Measurements from ENCODE around the gene KLK15.

The KLK15 gene, protein sequence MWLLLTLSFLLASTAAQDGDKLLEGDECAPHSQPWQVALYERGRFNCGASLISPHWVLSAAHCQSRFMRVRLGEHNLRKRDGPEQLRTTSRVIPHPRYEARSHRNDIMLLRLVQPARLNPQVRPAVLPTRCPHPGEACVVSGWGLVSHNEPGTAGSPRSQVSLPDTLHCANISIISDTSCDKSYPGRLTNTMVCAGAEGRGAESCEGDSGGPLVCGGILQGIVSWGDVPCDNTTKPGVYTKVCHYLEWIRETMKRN

DNA sequence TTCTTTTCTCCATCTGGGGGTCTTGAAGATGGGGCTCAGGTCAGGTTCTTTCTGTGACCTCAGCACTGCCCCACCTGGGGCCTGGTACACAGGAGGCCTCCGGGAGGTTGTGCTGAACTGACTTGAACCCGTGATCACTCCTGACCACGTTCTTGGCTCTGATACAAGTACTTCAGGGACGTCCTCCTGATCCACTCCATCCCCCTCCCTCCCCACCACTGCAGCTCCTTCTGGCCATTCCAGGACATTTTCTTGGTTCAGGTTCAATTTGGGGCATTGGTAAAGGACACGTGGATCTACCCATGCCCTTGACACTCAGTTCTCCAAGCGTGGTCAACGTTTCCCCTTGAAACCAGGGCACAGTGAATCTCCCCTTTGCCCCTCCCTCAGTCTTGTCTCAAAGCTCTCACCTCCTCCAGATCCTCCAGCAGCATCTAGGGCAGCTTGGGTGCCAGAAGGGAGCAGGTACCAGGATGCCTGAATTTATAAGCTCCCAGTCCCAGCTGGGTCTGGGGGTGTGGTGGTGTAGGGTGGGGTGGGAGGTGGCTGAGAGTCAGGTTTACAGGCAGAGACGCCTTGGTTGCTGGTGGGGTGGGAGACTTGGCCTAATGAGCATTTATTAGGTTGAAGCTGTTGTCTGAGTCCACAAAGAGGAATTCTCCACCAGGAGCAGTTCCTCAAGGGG is at the start of gene KLK15:
Gene KLK15, minus strand, starts transcription at position 458 of the 685 bp plus-strand sequence. CDS start 2,082 bp downstream, outside the sequence.
- peak within 1 kb of the TSS; percentile 100 for H3K27ac ChIP-seq
- no peak for TF ChIP-seq ZFX (IDR thresholded peaks at IDR 0.05; ENCODE audit: borderline replicate concordance)
- TF ChIP-seq, protein P1, sequence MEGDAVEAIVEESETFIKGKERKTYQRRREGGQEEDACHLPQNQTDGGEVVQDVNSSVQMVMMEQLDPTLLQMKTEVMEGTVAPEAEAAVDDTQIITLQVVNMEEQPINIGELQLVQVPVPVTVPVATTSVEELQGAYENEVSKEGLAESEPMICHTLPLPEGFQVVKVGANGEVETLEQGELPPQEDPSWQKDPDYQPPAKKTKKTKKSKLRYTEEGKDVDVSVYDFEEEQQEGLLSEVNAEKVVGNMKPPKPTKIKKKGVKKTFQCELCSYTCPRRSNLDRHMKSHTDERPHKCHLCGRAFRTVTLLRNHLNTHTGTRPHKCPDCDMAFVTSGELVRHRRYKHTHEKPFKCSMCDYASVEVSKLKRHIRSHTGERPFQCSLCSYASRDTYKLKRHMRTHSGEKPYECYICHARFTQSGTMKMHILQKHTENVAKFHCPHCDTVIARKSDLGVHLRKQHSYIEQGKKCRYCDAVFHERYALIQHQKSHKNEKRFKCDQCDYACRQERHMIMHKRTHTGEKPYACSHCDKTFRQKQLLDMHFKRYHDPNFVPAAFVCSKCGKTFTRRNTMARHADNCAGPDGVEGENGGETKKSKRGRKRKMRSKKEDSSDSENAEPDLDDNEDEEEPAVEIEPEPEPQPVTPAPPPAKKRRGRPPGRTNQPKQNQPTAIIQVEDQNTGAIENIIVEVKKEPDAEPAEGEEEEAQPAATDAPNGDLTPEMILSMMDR (IDR thresholded peaks at IDR 0.05), result no peak

DNA sequence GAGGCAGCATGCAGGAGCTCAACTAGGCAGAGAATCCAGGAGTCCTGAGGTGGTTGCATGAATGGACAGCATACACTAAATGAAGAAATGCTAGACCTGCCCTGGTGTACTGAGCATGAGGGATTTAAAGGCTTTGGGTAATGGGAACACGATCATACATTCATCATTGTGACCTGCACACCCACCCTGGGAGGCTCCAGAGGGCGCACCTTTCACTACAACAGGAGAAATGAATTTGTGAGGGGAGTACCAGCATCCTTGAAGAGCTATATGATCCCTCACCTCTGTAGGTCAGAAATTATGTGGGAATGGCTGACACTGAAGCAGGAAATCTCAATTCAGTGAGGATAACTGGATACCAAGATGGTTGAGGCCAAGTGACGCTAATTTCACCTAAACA is 48.8 kb upstream of the KLK15 start:
- TF ChIP-seq, protein P1 (IDR thresholded peaks at IDR 0.05), result no peak
- TF ChIP-seq ZFX (IDR thresholded peaks at IDR 0.05; ENCODE audit: borderline replicate concordance), result no peak
- H3K27ac ChIP-seq, result peak overlapping the region; percentile 100

DNA sequence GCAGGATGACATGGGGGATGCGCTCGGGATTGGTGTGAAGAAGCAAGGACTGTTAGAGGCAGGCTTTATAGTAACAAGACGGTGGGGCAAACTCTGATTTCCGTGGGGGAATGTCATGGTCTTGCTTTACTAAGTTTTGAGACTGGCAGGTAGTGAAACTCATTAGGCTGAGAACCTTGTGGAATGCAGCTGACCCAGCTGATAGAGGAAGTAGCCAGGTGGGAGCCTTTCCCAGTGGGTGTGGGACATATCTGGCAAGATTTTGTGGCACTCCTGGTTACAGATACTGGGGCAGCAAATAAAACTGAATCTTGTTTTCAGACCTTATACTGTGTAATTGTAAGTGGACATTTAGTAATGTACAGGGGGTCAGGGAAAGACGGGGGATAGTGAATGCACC is 46.9 kb upstream of the KLK15 start:
- peak overlapping the region; percentile 100 for H3K27ac ChIP-seq
- TF ChIP-seq, protein P1 (IDR thresholded peaks at IDR 0.05), result no peak
- TF ChIP-seq ZFX (IDR thresholded peaks at IDR 0.05; ENCODE audit: borderline replicate concordance), result no peak

DNA sequence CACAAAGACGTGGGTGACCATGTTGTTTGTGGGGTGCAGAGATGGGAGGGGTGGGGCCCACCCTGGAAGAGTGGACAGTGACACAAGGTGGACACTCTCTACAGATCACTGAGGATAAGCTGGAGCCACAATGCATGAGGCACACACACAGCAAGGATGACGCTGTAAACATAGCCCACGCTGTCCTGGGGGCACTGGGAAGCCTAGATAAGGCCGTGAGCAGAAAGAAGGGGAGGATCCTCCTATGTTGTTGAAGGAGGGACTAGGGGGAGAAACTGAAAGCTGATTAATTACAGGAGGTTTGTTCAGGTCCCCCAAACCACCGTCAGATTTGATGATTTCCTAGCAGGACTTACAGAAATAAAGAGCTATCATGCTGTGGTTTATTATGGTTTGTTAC is 45.5 kb upstream of the KLK15 start:
- TF ChIP-seq, protein P1 (IDR thresholded peaks at IDR 0.05), result no peak
- no peak for TF ChIP-seq ZFX (IDR thresholded peaks at IDR 0.05; ENCODE audit: borderline replicate concordance)
- peak overlapping the region; percentile 100 for H3K27ac ChIP-seq

DNA sequence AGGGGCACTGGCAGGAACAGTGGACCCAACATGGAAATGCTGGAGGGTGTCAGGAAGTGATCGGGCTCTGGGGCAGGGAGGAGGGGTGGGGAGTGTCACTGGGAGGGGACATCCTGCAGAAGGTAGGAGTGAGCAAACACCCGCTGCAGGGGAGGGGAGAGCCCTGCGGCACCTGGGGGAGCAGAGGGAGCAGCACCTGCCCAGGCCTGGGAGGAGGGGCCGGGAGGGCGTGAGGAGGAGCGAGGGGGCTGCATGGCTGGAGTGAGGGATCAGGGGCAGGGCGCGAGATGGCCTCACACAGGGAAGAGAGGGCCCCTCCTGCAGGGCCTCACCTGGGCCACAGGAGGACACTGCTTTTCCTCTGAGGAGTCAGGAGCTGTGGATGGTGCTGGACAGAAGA is 44.0 kb upstream of the KLK15 start:
- TF ChIP-seq, protein P1 (IDR thresholded peaks at IDR 0.05), result no peak
- no peak for TF ChIP-seq ZFX (IDR thresholded peaks at IDR 0.05; ENCODE audit: borderline replicate concordance)
- peak overlapping the region; percentile 100 for H3K27ac ChIP-seq

DNA sequence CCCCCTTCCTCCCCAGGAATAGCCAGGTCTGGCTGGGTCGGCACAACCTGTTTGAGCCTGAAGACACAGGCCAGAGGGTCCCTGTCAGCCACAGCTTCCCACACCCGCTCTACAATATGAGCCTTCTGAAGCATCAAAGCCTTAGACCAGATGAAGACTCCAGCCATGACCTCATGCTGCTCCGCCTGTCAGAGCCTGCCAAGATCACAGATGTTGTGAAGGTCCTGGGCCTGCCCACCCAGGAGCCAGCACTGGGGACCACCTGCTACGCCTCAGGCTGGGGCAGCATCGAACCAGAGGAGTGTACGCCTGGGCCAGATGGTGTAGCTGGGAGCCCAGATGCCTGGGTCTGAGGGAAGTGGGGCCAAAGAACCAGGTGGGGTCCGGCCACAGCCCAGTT is 43.1 kb upstream of the KLK15 start:
- H3K27ac ChIP-seq, result peak overlapping the region; percentile 100
- TF ChIP-seq, protein P1 (IDR thresholded peaks at IDR 0.05), result no peak
- no peak for TF ChIP-seq ZFX (IDR thresholded peaks at IDR 0.05; ENCODE audit: borderline replicate concordance)

DNA sequence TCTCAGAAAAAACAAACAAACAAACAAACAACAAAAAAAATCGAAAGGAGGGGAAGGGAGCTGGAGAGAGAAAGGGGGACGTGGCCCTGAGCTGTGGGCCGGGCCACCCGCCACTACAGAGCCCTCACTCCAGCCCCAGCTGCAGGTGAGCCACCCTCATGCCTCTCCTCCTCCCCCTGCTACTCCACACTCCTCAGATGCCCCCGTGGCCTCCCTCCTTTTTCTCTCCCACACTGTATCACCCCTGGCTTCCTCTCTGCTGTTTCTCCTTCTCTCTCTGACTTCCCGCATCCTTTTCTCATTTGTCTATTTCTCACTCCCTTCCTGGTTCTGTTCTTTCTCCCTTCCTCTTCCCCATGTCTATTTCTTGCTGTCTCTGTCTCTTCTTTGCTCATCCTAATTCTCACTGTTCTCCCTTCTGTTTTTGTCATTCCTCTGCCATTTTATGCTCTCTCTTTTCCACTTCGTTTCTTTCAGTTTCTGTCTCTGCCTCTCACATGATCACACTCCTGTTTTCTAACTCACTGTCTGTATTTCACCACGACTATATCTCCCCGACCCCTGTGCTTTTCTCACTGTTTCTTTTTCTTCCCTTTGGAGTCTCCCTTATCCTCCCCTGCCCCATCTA is 42.5 kb upstream of the KLK15 start:
- TF ChIP-seq, protein P1 (IDR thresholded peaks at IDR 0.05), result no peak
- no peak for TF ChIP-seq ZFX (IDR thresholded peaks at IDR 0.05; ENCODE audit: borderline replicate concordance)
- H3K27ac ChIP-seq, result peak overlapping the region; percentile 100

Data from 22Rv1 (cell line).